AG10803 (cell line): ENCODE data around the gene RIPOR3.
A peak's percentile ranks its signal among the peaks of the same experiment; 100 is the strongest.
"Not testable (repeated sequence)": the region's sequence is repeated elsewhere in the genome, so short reads cannot be mapped to it uniquely, and the experiment has no call there.

ENCODE experiments used
- DNase-seq: peaks from one replicate; pipeline ENCODE4 v3.0.0; 2010; ENCODE audit warnings: low read depth
- H3K4me3 ChIP-seq: 2 replicates; pipeline ENCODE4 v1.5.1; 2011; ENCODE audit warnings: mild to moderate bottlenecking, low read length, control low read depth
- CTCF ChIP-seq: conservative IDR thresholded peaks from 2 replicates; pipeline ENCODE4 v1.5.1; 2011; ENCODE audit warnings: mild to moderate bottlenecking, low read length, control low read depth, inconsistent platforms

The RIPOR3 gene

DNA sequence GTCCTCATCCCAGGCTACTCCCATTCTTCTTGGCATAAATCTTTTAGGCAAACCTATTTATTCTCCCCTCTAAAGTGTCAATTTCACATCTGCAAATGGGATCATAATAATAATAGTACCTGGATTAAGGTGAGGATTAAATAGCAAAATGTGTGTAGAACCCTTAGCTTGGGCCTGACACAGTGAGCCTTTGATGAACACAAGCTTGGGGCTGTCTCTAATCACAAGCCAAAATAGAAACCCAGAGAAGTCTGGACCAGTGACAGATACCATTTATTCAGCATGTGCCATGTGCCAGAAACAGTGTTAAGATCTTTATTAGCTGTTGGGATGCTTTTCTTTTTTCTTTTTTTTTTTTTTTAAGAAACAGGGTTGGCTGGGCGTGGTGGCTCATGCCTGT lies 25.2 kb upstream of the RIPOR3 start:
- no peak for DNase-seq
- no peak for TF ChIP-seq CTCF
- no peak overlapping the region for H3K4me3 ChIP-seq

GRCh38 chr20:50715694-50716093 lies 24.4 kb upstream of the RIPOR3 start:
- H3K4me3 ChIP-seq, result no peak overlapping the region
- no peak for TF ChIP-seq CTCF
- DNase-seq, result no peak

GRCh38 chr20:50714426-50714825 lies 23.1 kb upstream of the RIPOR3 start:
- H3K4me3 ChIP-seq, DNase-seq: not testable (repeated sequence)

DNA sequence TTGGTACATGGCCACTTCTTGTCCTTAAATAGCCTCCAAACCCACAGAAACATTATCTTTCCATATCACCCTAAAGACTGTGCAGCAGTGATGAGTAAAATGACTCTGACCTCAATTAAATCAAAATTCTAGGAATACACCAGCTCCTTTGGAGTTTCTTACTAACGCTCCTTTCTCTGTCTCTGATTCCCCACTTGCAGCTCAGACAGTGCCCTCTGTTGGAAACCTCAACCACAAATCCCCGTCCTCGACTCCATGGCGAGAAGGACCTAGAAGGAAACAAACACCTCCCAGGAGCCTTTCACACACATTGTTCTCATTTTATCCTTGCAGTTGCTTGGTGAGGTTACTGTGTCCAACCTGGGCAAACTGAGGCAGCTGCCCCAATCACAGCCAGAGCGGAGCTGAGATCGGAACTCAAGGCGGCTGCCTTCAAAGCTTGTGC lies 22.3 kb upstream of the RIPOR3 start:
- peak; percentile 73 for TF ChIP-seq CTCF
- peak; percentile 65 for DNase-seq
- H3K4me3 ChIP-seq, result no peak overlapping the region

- DNase-seq, result no peak
- TF ChIP-seq CTCF, result no peak
- H3K4me3 ChIP-seq, result no peak overlapping the region
Measured at GRCh38 chr20:50712771-50713656, 21.7 kb upstream of the RIPOR3 start.

DNA sequence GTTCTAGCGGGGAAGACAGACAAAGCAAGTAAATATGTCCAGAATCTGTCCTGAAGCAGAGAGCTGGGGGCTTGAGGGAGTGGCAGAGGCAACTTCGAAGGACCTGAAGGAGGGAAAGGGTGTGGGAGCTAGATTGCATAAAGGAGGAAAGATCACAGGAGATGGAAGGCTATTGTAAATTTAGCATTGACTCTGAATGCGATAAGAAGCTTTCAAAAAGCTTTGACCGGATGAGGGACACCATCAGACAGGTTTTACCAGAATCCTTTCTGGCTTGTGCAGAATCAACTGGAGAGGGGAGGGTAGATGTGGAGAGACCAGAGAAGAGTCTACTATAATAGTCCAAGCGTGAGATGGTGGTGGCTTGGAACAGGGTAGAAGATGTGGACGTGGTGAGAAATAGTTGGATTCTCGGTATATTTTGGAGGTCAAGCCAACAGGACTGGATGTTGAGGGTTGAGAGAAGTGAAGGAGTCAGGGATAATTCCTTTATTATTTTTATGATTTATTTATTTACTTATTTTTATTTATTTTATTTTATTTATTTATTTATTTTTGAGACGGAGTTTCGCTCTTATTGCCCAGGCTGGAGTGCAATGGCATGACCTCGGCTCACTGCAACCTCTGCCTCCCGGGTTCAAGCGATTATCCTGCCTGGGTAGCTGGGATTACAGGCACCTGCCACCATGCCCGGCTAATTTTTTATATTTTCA lies 19.9 kb upstream of the RIPOR3 start:
- H3K4me3 ChIP-seq, result no peak overlapping the region
- TF ChIP-seq CTCF, result no peak
- no peak for DNase-seq

GRCh38 chr20:50710492-50711063 lies 19.2 kb upstream of the RIPOR3 start:
- no peak overlapping the region for H3K4me3 ChIP-seq
- no peak for TF ChIP-seq CTCF
- DNase-seq, result peak; percentile 74
